Measurements from ENCODE around the gene FILIP1L. TPM values are rescaled to one million over a fixed set of nuclear protein-coding genes. Genes with fewer than 3 reads are reported as not detected.

Gene FILIP1L
- total and polyA plus RNA-seq, 2 of the 8 experiments (the other 6 are each of a cell fraction or from before 2014, with no cell fraction given) = 0.06 to 0.09 TPM

DNA sequence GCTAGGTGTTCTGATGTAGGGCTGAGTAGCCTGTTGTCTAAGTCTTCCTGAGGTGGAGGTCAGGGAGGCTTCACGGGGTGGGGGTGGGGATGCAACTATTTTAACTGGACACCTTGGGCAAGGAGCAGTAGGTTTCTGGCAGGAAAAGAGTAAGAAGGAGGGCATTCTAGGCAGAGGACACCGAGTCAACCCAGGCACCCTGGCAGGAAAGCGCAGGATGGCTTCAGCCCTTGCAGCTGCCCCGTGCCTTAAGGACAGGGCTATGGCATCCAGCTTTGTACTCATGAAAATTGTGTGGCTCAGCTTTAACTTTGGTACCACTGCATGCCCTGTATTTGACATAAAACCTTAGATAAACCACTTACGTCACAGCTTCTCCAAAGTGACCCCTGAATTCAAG, 6.4 kb upstream of the FILIP1L start:
- no peak overlapping the region for H2BK120ac ChIP-seq (replicated peaks; ENCODE audit: low read depth, low read length)
- no peak for FAIRE-seq
- H2BK15ac ChIP-seq (ENCODE audit: low read length) = no peak overlapping the region

More for the DNA sequence above, 6.4 kb upstream of the FILIP1L start:
- Histone ChIP-seq H2BK5ac (ENCODE audit: low read depth, low read length) (no peak overlapping the region), H3K4me1 (replicated peaks in 1 of 4; ENCODE audit: control insufficient read depth in 3 of 4, insufficient read depth in 4 of 4, low read length in 3 of 4) (peaks cover 0 to 2% (median under 1%) of the 10 kb centered on the region in 4 experiments; a peak in 1 of 7 replicates), H3K56ac (replicated peaks; ENCODE audit: insufficient read length, low read depth, low read length) (no peak overlapping the region), H3K4me2 (ENCODE audit: insufficient read depth in 1 of 2, low read depth in 2 of 2, low read length in 2 of 2) (no peak overlapping the region), H3K79me1 (ENCODE audit: low read depth, low read length) (no peaks in the 10 kb centered on the region), H3K27ac (ENCODE audit: low read depth, low read length) (no peak overlapping the region), H3K79me2 (ENCODE audit: control insufficient read depth in 1 of 2, insufficient read depth in 2 of 2, low read length in 2 of 2) (no peaks in the 10 kb centered on the region), H2AK5ac (ENCODE audit: low read depth, low read length) (no peak overlapping the region), H3K4ac (replicated peaks; ENCODE audit: insufficient read length, low read depth, low read length) (no peak overlapping the region), H4K5ac (ENCODE audit: insufficient read length, low read depth, low read length) (no peak overlapping the region), H4K20me1 (replicated peaks in 1 of 2; ENCODE audit: control insufficient read depth in 1 of 2, insufficient read depth in 2 of 2, low read length in 2 of 2) (no peaks in the 10 kb centered on the region), H4K91ac (replicated peaks; ENCODE audit: insufficient read length, low read length) (no peak overlapping the region), H3K23me2 (ENCODE audit: low read depth, low read length) (no peaks in the 10 kb centered on the region), H3K9me3 (ENCODE audit: insufficient read depth in 2 of 2, low read depth in 1 of 2, low read length in 1 of 2) (no peaks in the 10 kb centered on the region), H2BK20ac (ENCODE audit: low read length) (no peak overlapping the region), H4K8ac (ENCODE audit: extremely low read depth, insufficient read depth, low read length) (no peak overlapping the region), H2BK12ac (ENCODE audit: low read depth, low read length) (no peak overlapping the region), H3K9ac (replicated peaks in 1 of 4; ENCODE audit: extremely low read depth in 1 of 4, low read depth in 3 of 4, low read length in 3 of 4) (no peak overlapping the region), H3K14ac (ENCODE audit: insufficient read length) (no peak overlapping the region), H3K23ac (ENCODE audit: insufficient read length) (no peak overlapping the region), H3K27me3 (replicated peaks in 1 of 4; ENCODE audit: control insufficient read depth in 3 of 4, extremely low read depth in 1 of 4, insufficient read depth in 3 of 4, low read length in 3 of 4) (no peaks in the 10 kb centered on the region), H3K36me3 (ENCODE audit: control insufficient read depth in 2 of 4, insufficient read depth in 4 of 4, low read length in 3 of 4) (no peaks in the 10 kb centered on the region), H2AFZ (ENCODE audit: low read length) (no peak overlapping the region), H3K4me3 (ENCODE audit: extremely low read depth in 1 of 4, insufficient read depth in 2 of 4, low read depth in 3 of 4, low read length in 4 of 4) (no peak overlapping the region), H3K18ac (ENCODE audit: extremely low read depth, low read length) (no peak overlapping the region)
- no peak for TF ChIP-seq SIRT6 (IDR thresholded peaks at IDR 0.05; ENCODE audit: low read length)
- no peak for TF ChIP-seq RAD21 (IDR thresholded peaks at IDR 0.05 in 1 of 2, conservative IDR thresholded peaks at IDR 0.05 in 1 of 2; ENCODE audit: low read depth in 2 of 2, low read length in 2 of 2)
- no peak for TF ChIP-seq ASH2L (IDR thresholded peaks at IDR 0.05; ENCODE audit: low read length)
- TF ChIP-seq, protein P1, sequence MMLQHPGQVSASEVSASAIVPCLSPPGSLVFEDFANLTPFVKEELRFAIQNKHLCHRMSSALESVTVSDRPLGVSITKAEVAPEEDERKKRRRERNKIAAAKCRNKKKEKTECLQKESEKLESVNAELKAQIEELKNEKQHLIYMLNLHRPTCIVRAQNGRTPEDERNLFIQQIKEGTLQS (IDR thresholded peaks at IDR 0.05; ENCODE audit: insufficient read depth, low read depth, low read length) = no peak
- no peak for DNase-seq (ENCODE audit: low read depth in 1 of 2, low spot score in 2 of 2)
- CTCF ChIA-PET (ENCODE audit: partially characterized antibody) = interaction anchor here (0.9 to 1.6 kb wide), 2 partner anchors 10 to 133 kb away, joined by 3 to 6 read pairs; no protein-coding TSS in a partner anchor
- POLR2A ChIA-PET (ENCODE audit: partially characterized antibody) = no interaction called here
- 90% methylated on average over 5 of the region's 5 CpGs; no CpG with 5 or more reads in 1 of the 2 experiments for WGBS, 2 experiments (ENCODE audit: extremely low coverage in 1 of 2, insufficient coverage in 1 of 2, insufficient read length in 1 of 2, insufficient replicate concordance in 2 of 2, low coverage in 1 of 2, low lambda C conversion rate in 2 of 2, missing lambda C conversion rate in 1 of 2)

Data from H1 (cell line).